Aorta (tissue), 5 donors: ENCODE results near the gene PTPRD. TPM values are rescaled to one million over a fixed set of nuclear protein-coding genes. Genes with fewer than 3 reads are reported as not detected.

ENCODE experiments used
- ATAC-seq: fragments of 200-7000 bp; cut with Tn5 transposase; one replicate; pipeline ENCODE4 v1.9.1; 2022; ENCODE audit warnings: moderate library complexity; ENCODE audit not compliant: low FRiP score
- DNase-seq, 2 donors: peaks; one replicate each; pipeline ENCODE4 v3.0.0-alpha.2; 2020
- H3K27ac ChIP-seq, 2 donors: one replicate each; pipeline ENCODE4 v1.5.1; 2013; ENCODE audit warnings: low read length in 2 of 2, mild to moderate bottlenecking in 2 of 2, moderate library complexity in 2 of 2, control low read depth in 1 of 2, inconsistent platforms in 1 of 2, low read depth in 1 of 2
- H3K27me3 ChIP-seq, 2 donors: one replicate each; pipeline ENCODE4 v1.6.1; 2013; ENCODE audit warnings: control low read depth in 1 of 2, low read length in 1 of 2, mild to moderate bottlenecking in 1 of 2, moderate library complexity in 1 of 2; ENCODE audit not compliant: insufficient read depth in 2 of 2, control insufficient read depth in 1 of 2
- H3K36me3 ChIP-seq, 2 donors: one replicate each; pipeline ENCODE4 v1.6.1; 2013; ENCODE audit warnings: control low read depth in 1 of 2, low read length in 1 of 2, mild to moderate bottlenecking in 1 of 2; ENCODE audit not compliant: insufficient read depth in 2 of 2, control insufficient read depth in 1 of 2
- H3K4me1 ChIP-seq, 2 donors: one replicate each; pipeline ENCODE4 v1.6.1; 2013; ENCODE audit warnings: low read length in 2 of 2, control low read depth in 1 of 2, mild to moderate bottlenecking in 1 of 2, moderate library complexity in 1 of 2; ENCODE audit not compliant: insufficient read depth in 2 of 2, control insufficient read depth in 1 of 2
- H3K4me3 ChIP-seq, 2 donors: one replicate each; pipeline ENCODE4 v1.5.1; 2013; ENCODE audit warnings: low read length in 2 of 2, control low read depth in 1 of 2, mild to moderate bottlenecking in 1 of 2
- H3K9me3 ChIP-seq: one replicate; pipeline ENCODE4 v1.6.1; 2013; ENCODE audit warnings: mild to moderate bottlenecking, low read length; ENCODE audit not compliant: control insufficient read depth
- WGBS, 2 donors: extraction: QIAGEN DNeasy Blood & Tissue Kit; methylation state at CpG; one replicate each; pipeline ENCODE4 v1.1.7; 2013; 5-methylcytosine and 5-hydroxymethylcytosine counted together
- intact Hi-C, 2 donors: fragments of 100-400 bp; cut with DNase I; formaldehyde crosslinking; loops; one replicate each; pipeline versions ENCODE4 v1.14.2 to v1.15.0; 2022
- polyA plus RNA-seq, 2 donors: library from polyadenylated mRNA; stranded (reverse); fragments of 200-250 nt; gene quantifications; one replicate each; pipeline ENCODE4 v1.2.3, GENCODE V29; 2013
- total RNA-seq, 2 donors: library from RNA; stranded (reverse); fragmentation: NEBNext Ultra II Directional; extraction: Animal tissue kit (Norgen Biotek cat#: 25700); gene quantifications; one replicate each; pipeline ENCODE4 v1.2.1, GENCODE V29; 2021
- donor health status: healthy with polysubstance abuse.
- donor health status: Bipolar disorder and iron deficiency.
- donor health status: DM: no; HTN: no; CAD: no.
- donor health status: DM: no; HTN: no; CAD: no.
- donor health status: DM: yes; HTN: yes; CAD: no.

Gene PTPRD
- total and polyA plus RNA-seq, 4 donors = 1.5 to 92.0 (median 29.4) TPM

DNA sequence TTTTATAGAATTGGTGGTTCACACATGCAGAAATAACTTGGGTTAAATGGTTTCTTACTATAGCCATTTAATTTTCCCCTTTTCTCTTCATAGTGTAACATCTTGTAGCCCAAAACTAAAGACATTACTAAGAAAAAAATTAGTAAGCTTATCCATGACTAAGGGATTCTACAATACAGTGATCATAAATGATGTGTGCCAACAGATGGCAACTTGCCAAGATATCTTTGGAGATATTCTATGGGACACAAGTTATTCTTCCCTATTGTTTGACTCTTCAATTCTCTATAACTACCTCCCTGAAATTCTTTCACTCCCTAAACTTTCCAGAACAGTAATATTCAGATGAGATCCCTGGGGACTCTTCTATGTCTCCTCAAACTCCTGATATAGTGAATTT is 580.6 kb downstream of the PTPRD start:
- Histone ChIP-seq H3K27ac (no peak overlapping the region), H3K36me3 (no peaks in the 10 kb centered on the region), H3K27me3 (no peaks in the 10 kb centered on the region), H3K4me1 (no peaks in the 10 kb centered on the region), H3K9me3 (no peaks in the 10 kb centered on the region), H3K4me3 (no peak overlapping the region)
- DNase-seq (no peak), ATAC-seq (no peak)
- intact Hi-C loops = no loop called here

GRCh38 chr9:10026443-10026984 is 586.3 kb downstream of the PTPRD start:
- intact Hi-C loops = no loop called here
- Histone ChIP-seq H3K4me3 (no peak overlapping the region), H3K27me3 (no peaks in the 10 kb centered on the region), H3K9me3 (no peaks in the 10 kb centered on the region), H3K36me3 (no peaks in the 10 kb centered on the region), H3K4me1 (no peaks in the 10 kb centered on the region), H3K27ac (no peak overlapping the region)
- 72 to 75% methylated on average over 5 of the region's 5 CpGs for WGBS, 2 donors
- ATAC-seq = no peak
- no peak for DNase-seq

DNA sequence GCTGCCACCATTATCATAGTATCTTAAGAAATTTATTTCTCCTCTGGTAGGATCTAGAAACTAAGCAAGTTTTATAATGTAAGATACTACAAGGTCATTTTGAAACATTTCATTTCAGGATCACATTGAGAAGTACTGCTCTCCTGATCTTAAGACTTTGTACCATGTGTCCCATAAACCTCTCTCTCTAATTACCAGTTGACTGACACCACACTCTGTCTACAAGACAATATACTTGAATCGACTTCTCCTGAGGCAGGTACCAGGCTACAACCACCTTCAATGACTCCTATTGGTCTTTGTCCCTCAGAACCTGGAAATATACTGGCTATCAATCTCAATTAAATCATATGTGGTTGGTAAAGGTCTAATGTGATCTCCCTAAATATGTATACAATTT is 597.0 kb downstream of the PTPRD start:
- Histone ChIP-seq H3K27me3 (no peaks in the 10 kb centered on the region), H3K4me3 (no peak overlapping the region), H3K27ac (no peak overlapping the region), H3K36me3 (no peaks in the 10 kb centered on the region), H3K4me1 (no peaks in the 10 kb centered on the region), H3K9me3 (no peaks in the 10 kb centered on the region)
- WGBS, 2 donors = 83 to 88% methylated on average over 1 of the region's 1 CpG
- ATAC-seq (no peak), DNase-seq (no peak)
- intact Hi-C loops = no loop called here

GRCh38 chr9:10014889-10015288 is 597.9 kb downstream of the PTPRD start:
- no peak overlapping the region for H3K4me3 ChIP-seq
- H3K36me3 ChIP-seq = no peaks in the 10 kb centered on the region
- 89 to 93% methylated on average over 2 of the region's 2 CpGs for WGBS, 2 donors
- DNase-seq = no peak
- no peaks in the 10 kb centered on the region for H3K4me1 ChIP-seq
- no peaks in the 10 kb centered on the region for H3K27me3 ChIP-seq
- no peak overlapping the region for H3K27ac ChIP-seq
- intact Hi-C loops = no loop called here
- no peaks in the 10 kb centered on the region for H3K9me3 ChIP-seq
- no peak for ATAC-seq

- 70% methylated on average over 3 of the region's 3 CpGs for WGBS, 2 donors
These were observed 603.4 kb downstream of the PTPRD start for GRCh38 chr9:10009401-10009800.

DNA sequence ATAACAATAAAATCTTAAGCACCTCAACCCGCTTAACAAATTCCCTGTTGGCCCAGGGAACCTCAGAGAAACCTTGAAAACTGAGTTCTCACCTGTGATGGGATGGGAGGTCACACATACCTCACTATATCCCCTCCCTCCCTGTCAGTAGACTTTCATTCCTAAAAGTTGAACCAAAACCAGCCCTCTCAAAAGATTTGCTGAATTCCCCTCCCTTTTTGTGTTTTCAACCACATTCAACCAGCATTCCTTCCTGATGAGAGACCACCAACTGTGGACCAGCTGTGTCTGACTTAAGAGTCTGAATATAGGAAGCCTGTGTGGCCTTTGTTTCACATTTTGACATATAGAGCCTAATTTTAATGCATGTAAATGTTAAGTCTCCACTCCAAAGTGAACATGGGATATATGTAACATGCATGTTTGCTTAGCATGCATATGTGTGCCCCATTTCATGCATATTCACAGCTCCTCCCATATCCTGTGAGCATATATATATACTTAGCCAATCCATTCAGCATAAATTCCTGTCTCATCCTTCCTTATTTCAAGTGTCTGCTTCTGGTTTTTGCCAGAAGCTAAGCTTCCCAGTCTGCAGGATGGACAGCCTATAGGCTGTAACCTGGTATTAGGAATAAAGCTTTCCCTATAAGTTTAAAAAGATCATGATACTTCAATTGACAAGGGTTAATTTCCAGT is 604.6 kb downstream of the PTPRD start:
- H3K9me3 ChIP-seq = no peaks in the 10 kb centered on the region
- H3K27ac ChIP-seq = no peak overlapping the region
- no peak for ATAC-seq
- H3K27me3 ChIP-seq = no peaks in the 10 kb centered on the region
- intact Hi-C loops = no loop called here
- DNase-seq = no peak
- H3K4me1 ChIP-seq = no peaks in the 10 kb centered on the region
- WGBS, 2 donors = 47 to 100% methylated on average over 1 of the region's 1 CpG
- H3K36me3 ChIP-seq = no peaks in the 10 kb centered on the region
- no peak overlapping the region for H3K4me3 ChIP-seq

More at GRCh38 chr9:10009401-10009800, 603.4 kb downstream of the PTPRD start:
- no peak overlapping the region for H3K4me3 ChIP-seq
- H3K36me3 ChIP-seq = no peaks in the 10 kb centered on the region
- no peaks in the 10 kb centered on the region for H3K4me1 ChIP-seq
- intact Hi-C loops = no loop called here
- ATAC-seq = no peak
- H3K9me3 ChIP-seq = no peaks in the 10 kb centered on the region
- no peak overlapping the region for H3K27ac ChIP-seq
- no peak for DNase-seq
- H3K27me3 ChIP-seq = no peaks in the 10 kb centered on the region

GRCh38 chr9:10007356-10007755 is 605.4 kb downstream of the PTPRD start:
- 93 to 96% methylated on average over 5 of the region's 5 CpGs for WGBS, 2 donors
- no peaks in the 10 kb centered on the region for H3K36me3 ChIP-seq
- no peaks in the 10 kb centered on the region for H3K4me1 ChIP-seq
- H3K27ac ChIP-seq = no peak overlapping the region
- intact Hi-C loops = no loop called here
- H3K9me3 ChIP-seq = no peaks in the 10 kb centered on the region
- H3K4me3 ChIP-seq = no peak overlapping the region
- H3K27me3 ChIP-seq = no peaks in the 10 kb centered on the region
- ATAC-seq (no peak), DNase-seq (no peak)

DNA sequence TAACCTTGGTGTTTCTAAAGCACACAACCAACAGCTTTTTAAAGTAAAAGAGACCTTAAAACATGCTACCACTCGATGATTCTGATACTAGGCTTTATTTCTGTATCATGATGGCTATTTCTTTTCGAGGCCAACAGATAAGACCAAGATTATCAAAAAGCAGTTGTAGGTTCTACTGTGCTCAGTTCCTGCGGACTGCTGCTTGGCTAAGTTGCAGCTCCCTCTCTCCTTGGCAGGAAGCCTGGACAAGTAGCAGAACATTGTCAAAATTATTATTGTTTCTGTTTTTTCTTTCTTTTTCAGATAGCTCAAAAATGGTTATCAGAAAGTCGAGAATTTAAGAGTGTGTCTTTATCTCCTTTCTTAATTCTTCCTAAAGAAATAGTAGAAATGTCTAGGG is 607.6 kb downstream of the PTPRD start:
- no peak for DNase-seq
- Histone ChIP-seq H3K27ac (no peak overlapping the region), H3K9me3 (no peaks in the 10 kb centered on the region), H3K4me3 (no peak overlapping the region), H3K36me3 (no peaks in the 10 kb centered on the region), H3K4me1 (no peaks in the 10 kb centered on the region), H3K27me3 (no peaks in the 10 kb centered on the region)
- intact Hi-C loops = no loop called here
- WGBS, 2 donors = 5 to 8% methylated on average over 4 of the region's 4 CpGs
- no peak for ATAC-seq

DNA sequence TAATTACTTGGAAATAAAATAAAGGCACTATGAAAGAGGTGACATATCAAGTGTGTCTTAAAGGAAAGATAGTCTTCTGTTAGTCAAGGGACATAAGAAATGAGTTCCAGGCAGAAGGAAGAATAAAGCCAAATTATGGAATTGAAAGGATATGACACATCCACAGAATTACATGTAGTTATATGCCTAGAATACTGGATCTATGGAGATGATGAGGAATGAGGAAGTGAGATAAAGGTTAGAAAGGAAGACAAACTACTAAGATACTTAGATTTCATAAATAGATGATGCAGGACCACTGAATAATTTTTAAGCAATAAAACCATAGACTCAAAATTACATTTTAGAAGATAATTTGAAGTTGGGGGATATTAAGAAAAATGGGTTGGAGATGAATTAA is 609.8 kb downstream of the PTPRD start:
- Histone ChIP-seq H3K4me3 (no peak overlapping the region), H3K27ac (no peak overlapping the region), H3K27me3 (no peaks in the 10 kb centered on the region), H3K36me3 (no peaks in the 10 kb centered on the region), H3K9me3 (no peaks in the 10 kb centered on the region), H3K4me1 (no peaks in the 10 kb centered on the region)
- ATAC-seq (no peak), DNase-seq (no peak)
- intact Hi-C loops = no loop called here
